Natural killer cell (primary cell): Measurements from ENCODE around the gene AMER1. TPM values are rescaled to one million over a fixed set of nuclear protein-coding genes. Genes with fewer than 3 reads are reported as not detected.

ENCODE experiments used
- ATAC-seq, 3 donors: fragments of 150-1000 bp in 2 of 3; fragments of 200-7000 bp in 1 of 3; cut with Tn5 transposase; 1 replicate in 1 of 3; 2 replicates in 2 of 3; pipeline ENCODE4 v1.10.0; 2021; ENCODE audit warnings: mild to moderate bottlenecking in 2 of 3, moderate library complexity in 2 of 3
- DNase-seq, 2 donors: peaks; one replicate each; pipeline versions ENCODE4 v3.0.0 to v3.0.0-alpha.2; 2013 to 2021; ENCODE audit warnings: mixed read lengths in 1 of 2
- H3K27ac ChIP-seq: one replicate; pipeline ENCODE4 v1.5.1; 2013; ENCODE audit warnings: mild to moderate bottlenecking, low read length
- H3K27me3 ChIP-seq: one replicate; pipeline ENCODE4 v1.6.1; 2013; ENCODE audit warnings: low read length; ENCODE audit not compliant: control insufficient read depth, insufficient read depth
- H3K36me3 ChIP-seq: one replicate; pipeline ENCODE4 v1.6.1; 2013; ENCODE audit warnings: low read length; ENCODE audit not compliant: control insufficient read depth, insufficient read depth
- H3K4me1 ChIP-seq: one replicate; pipeline ENCODE4 v1.6.1; 2013; ENCODE audit warnings: low read length; ENCODE audit not compliant: control insufficient read depth, insufficient read depth
- H3K4me3 ChIP-seq: one replicate; pipeline ENCODE4 v1.5.1; 2013; ENCODE audit warnings: low read length
- H3K9me3 ChIP-seq: one replicate; pipeline ENCODE4 v1.6.1; 2013; ENCODE audit warnings: low read length; ENCODE audit not compliant: control insufficient read depth, insufficient read depth
- H3K27ac Mint-ChIP-seq, 2 donors: one replicate each; pipeline ENCODE4 v1.8.0; 2022; ENCODE audit warnings: mild to moderate bottlenecking in 2 of 2, mixed read lengths in 2 of 2, moderate library complexity in 1 of 2
- H3K27me3 Mint-ChIP-seq, 2 donors: one replicate each; pipeline ENCODE4 v1.8.0; 2022; ENCODE audit warnings: low read depth in 2 of 2, mixed read lengths in 2 of 2
- H3K36me3 Mint-ChIP-seq: one replicate; pipeline ENCODE4 v1.8.0; 2022; ENCODE audit warnings: mixed read lengths
- H3K4me1 Mint-ChIP-seq, 2 donors: one replicate each; pipeline ENCODE4 v1.8.0; 2022; ENCODE audit warnings: mixed read lengths in 2 of 2
- H3K4me3 Mint-ChIP-seq: one replicate; pipeline ENCODE4 v1.8.0; 2022; ENCODE audit warnings: mild to moderate bottlenecking, moderate library complexity, mixed read lengths
- H3K9me3 Mint-ChIP-seq, 2 donors: one replicate each; pipeline ENCODE4 v1.8.0; 2022; ENCODE audit warnings: mixed read lengths in 2 of 2
- CTCF ChIP-seq: fragments of 200-600 bp; IDR thresholded peaks from one replicate; pipeline ENCODE4 v1.8.0; 2022; ENCODE audit warnings: antibody characterized with exemption
- WGBS: methylation state at CpG from one replicate; pipeline ENCODE4 v1.1.7; 2013; ENCODE audit warnings: missing lambda C conversion rate; ENCODE audit not compliant: insufficient coverage; 5-methylcytosine and 5-hydroxymethylcytosine counted together
- intact Hi-C: fragments of 100-400 bp; cut with micrococcal nuclease; formaldehyde crosslinking; loops from one replicate; pipeline ENCODE4 v1.14.2; 2022
- total RNA-seq, 4 donors: library from RNA; stranded (reverse); fragments of 120-200 nt in 1 of 4; gene quantifications; one replicate each; pipeline versions ENCODE4 v1.2.3 to v1.2.4, GENCODE V29; 2013 to 2022

AMER1 gene
- total RNA-seq, 3 donors from 2014 or later (not counting 1 experiment from before 2014, with no cell fraction given) = 3.4 to 5.1 (median 4.2) TPM

DNA sequence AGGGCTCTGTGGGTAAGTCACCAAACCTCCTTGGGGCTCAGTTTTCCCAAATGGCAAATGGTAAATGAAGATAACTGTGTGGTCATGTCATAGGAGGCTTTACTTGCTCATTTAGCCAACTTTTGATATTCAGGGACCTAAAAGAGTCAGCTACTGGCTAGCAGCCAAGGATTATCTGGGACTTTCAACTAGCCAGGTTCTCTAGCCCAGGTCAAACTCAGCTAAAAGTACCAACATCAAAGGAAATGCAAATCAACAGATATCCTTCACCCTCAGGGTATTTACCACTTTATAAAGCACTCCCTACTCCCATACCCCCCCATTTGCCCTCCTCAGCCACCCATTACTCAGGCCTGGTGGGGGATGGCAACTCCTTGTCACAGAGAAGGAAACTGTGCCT, 7.5 kb downstream of the AMER1 start:
- H3K4me1 ChIP-seq = no peaks in the 10 kb centered on the region
- no peak overlapping the region for H3K27ac Mint-ChIP-seq
- no peak overlapping the region for H3K4me3 ChIP-seq
- no peaks in the 10 kb centered on the region for H3K9me3 Mint-ChIP-seq
- no peaks in the 10 kb centered on the region for H3K36me3 Mint-ChIP-seq
- H3K4me1 Mint-ChIP-seq = peaks cover 0 to 7% of the 10 kb centered on the region in 2 donors
- DNase-seq (no peak), ATAC-seq (no peak)
- intact Hi-C loops = no loop called here
- no peak for TF ChIP-seq CTCF
- no peak overlapping the region for H3K4me3 Mint-ChIP-seq
- H3K27ac ChIP-seq = no peak overlapping the region
- H3K27me3 ChIP-seq = no peaks in the 10 kb centered on the region
- H3K27me3 Mint-ChIP-seq = no peaks in the 10 kb centered on the region
- H3K9me3 ChIP-seq = no peaks in the 10 kb centered on the region
- H3K36me3 ChIP-seq = no peaks in the 10 kb centered on the region

GRCh38 chrX:64196606-64197005, 8.9 kb downstream of the AMER1 start:
- H3K36me3 ChIP-seq = no peaks in the 10 kb centered on the region
- DNase-seq = no peak
- Mint-ChIP-seq H3K27me3 (no peaks in the 10 kb centered on the region), H3K4me3 (no peak overlapping the region), H3K9me3 (no peaks in the 10 kb centered on the region), H3K27ac (no peak overlapping the region), H3K4me1 (no peaks in the 10 kb centered on the region), H3K36me3 (no peaks in the 10 kb centered on the region)
- no peaks in the 10 kb centered on the region for H3K27me3 ChIP-seq
- intact Hi-C loops = no loop called here
- H3K4me3 ChIP-seq = no peak overlapping the region
- no peaks in the 10 kb centered on the region for H3K4me1 ChIP-seq
- 92% methylated on average over 2 of the region's 3 CpGs for WGBS
- no peak for ATAC-seq
- H3K9me3 ChIP-seq = no peaks in the 10 kb centered on the region
- no peak overlapping the region for H3K27ac ChIP-seq
- no peak for TF ChIP-seq CTCF

DNA sequence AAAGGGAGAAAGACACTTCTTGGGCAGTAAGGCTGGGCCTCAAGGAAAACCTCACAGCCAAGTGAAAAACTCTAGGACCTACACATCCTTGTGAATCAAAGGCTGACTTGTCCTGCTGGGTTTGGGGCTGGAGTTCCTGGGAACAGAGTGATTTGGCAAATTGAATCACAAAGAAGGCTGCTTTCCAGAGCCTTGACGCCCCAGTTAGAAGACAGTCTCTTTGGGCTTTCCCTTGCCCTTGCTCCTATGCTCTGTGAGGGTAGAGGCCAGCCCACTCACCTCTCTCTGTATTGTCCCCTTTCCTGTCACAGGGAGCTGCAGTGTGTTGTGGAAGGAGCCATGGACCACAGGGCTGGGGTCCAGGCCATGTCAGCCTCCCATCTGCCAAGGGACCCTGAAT, 9.6 kb downstream of the AMER1 start:
- DNase-seq (no peak), ATAC-seq (no peak)
- Mint-ChIP-seq H3K27ac (no peak overlapping the region), H3K9me3 (no peaks in the 10 kb centered on the region), H3K4me1 (no peaks in the 10 kb centered on the region), H3K36me3 (no peaks in the 10 kb centered on the region), H3K27me3 (no peaks in the 10 kb centered on the region), H3K4me3 (no peak overlapping the region)
- Histone ChIP-seq H3K27me3 (no peaks in the 10 kb centered on the region), H3K4me3 (no peak overlapping the region), H3K4me1 (no peaks in the 10 kb centered on the region), H3K27ac (no peak overlapping the region), H3K9me3 (no peaks in the 10 kb centered on the region), H3K36me3 (no peaks in the 10 kb centered on the region)
- no peak for TF ChIP-seq CTCF
- 100% methylated on average over 1 of the region's 1 CpG for WGBS
- intact Hi-C loops = no loop called here

DNA sequence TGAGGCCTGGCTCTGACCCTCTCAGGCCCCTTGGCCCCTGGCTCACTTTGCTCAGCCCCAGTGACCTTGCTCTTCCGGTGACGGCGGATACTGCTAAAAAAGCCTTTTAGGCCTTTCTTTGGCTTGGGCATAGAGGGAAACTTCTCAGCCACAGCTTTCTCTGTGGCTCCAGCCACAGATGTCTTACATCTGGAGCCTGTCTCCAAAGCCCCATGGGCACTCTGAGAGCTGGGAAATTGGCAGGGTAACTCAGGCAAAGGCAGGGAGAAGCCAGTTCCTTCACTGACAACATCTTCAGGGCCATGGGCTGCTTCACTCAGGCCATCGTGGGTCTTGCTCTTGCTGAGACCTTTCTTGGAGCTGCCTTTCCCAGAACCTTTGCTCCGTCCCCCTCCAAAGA, 12.8 kb downstream of the AMER1 start:
- no peak overlapping the region for H3K4me3 ChIP-seq
- Mint-ChIP-seq H3K27me3 (no peaks in the 10 kb centered on the region), H3K4me3 (no peak overlapping the region), H3K4me1 (no peaks in the 10 kb centered on the region), H3K36me3 (no peaks in the 10 kb centered on the region), H3K27ac (no peak overlapping the region), H3K9me3 (no peaks in the 10 kb centered on the region)
- DNase-seq = no peak
- intact Hi-C loops = no loop called here
- no peak for ATAC-seq
- H3K27me3 ChIP-seq = no peaks in the 10 kb centered on the region
- no peaks in the 10 kb centered on the region for H3K9me3 ChIP-seq
- no peaks in the 10 kb centered on the region for H3K36me3 ChIP-seq
- no peaks in the 10 kb centered on the region for H3K4me1 ChIP-seq
- H3K27ac ChIP-seq = no peak overlapping the region
- TF ChIP-seq CTCF = no peak
- WGBS = 95% methylated on average over 5 of the region's 5 CpGs
